Heart left ventricle (tissue), 13 donors: Measurements from ENCODE around the gene MFSD2A.

Experiments
- POLR2A ChIP-seq, 2 donors: fragments of 450-650 bp; IDR thresholded peaks; one replicate each; pipeline ENCODE4 v1.6.1; 2017; ENCODE audit warnings: antibody characterized with exemption in 2 of 2, mild to moderate bottlenecking in 2 of 2, moderate library complexity in 2 of 2
- TF ChIP-seq, protein P1 (sequence below), 12 donors: fragments of 200-600 bp; sonication (generic) in 4 of 12; IDR thresholded peaks; one replicate each; pipeline versions ENCODE4 v1.5.0 to v1.8.0; 2018 to 2022; ENCODE audit warnings: antibody characterized with exemption in 12 of 12, mild to moderate bottlenecking in 5 of 12
- donor health status: ischemic (EF 13 %, LVEDD 7.1; RV severe dilation, severe dysfunction).
- donor health status: DM: no; HTN: yes; CAD: no.
- donor health status: DM: no; HTN: no; CAD: no.
- donor health status: ischemic (EF 25% LVEDD 6.9; RV normal size, moderate dysfunction).
- donor health status: ischemic (EF 25% LVEDD 5.7; RV mildly dilated, moderate dysfunction).
- donor health status: ischemic (EF 35%, LVEDD 5.7; RV mildly dilated, moderate dysfunction).
- donor health status: nonischemic (EF 11% LVEDD 7.7; RV severe dilation, severe dysfunction).
- donor health status: DM: yes; HTN: yes; CAD: no.
- donor health status: PGD.
- donor health status: ischemic (EF 29% LVEDD 5.4; RV normal size, mild dysfunction).
- donor health status: nonischemic (EF 23%, LVEDD 6.1; RV moderate dilation, normal function).

DNA sequence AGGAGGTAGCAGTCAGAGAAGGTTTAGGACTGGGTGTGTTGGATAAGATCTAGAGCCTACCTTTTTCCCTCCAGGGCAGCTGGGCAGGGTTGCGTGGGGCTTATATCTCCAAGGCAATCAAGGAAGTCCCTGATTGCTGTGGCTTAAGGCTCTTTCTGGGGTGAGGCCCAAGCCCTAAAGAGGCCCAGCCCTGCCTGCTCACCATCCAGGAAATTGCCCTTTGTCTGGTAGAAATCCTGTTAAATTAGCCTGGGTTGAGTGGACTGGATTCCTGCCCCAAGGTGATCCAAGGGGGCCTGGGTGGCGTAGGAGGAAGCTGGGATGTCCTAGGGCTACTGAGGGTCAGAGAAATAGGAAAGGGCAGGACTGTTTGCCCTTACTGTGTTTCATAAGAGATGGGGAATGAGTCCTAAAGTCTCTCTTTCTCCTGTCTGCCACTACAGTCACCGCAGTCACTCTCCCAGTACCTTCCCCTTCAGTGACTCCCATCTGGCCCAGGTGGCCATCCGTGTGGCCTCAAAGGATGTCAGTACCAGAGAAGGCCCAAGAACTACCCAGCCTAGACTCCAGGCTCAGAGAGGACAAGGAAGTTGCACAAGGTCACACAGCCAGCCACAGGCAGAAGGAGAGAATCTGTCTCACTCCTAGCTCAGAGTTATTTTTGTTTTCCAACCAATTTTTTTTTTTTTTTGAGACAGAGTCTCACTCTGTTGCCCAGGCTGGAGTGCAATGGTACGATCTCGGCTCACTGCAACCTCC, 25.8 kb downstream of the MFSD2A start:
- no peak for TF ChIP-seq POLR2A (IDR thresholded peaks at IDR 0.05)
- TF ChIP-seq, protein P1, sequence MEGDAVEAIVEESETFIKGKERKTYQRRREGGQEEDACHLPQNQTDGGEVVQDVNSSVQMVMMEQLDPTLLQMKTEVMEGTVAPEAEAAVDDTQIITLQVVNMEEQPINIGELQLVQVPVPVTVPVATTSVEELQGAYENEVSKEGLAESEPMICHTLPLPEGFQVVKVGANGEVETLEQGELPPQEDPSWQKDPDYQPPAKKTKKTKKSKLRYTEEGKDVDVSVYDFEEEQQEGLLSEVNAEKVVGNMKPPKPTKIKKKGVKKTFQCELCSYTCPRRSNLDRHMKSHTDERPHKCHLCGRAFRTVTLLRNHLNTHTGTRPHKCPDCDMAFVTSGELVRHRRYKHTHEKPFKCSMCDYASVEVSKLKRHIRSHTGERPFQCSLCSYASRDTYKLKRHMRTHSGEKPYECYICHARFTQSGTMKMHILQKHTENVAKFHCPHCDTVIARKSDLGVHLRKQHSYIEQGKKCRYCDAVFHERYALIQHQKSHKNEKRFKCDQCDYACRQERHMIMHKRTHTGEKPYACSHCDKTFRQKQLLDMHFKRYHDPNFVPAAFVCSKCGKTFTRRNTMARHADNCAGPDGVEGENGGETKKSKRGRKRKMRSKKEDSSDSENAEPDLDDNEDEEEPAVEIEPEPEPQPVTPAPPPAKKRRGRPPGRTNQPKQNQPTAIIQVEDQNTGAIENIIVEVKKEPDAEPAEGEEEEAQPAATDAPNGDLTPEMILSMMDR (IDR thresholded peaks at IDR 0.05): no peak
